Ishikawa (cell line): ENCODE measurements around the gene ERVMER34-1.

Experiments used
- CEBPB ChIP-seq: IDR thresholded peaks from 2 replicates; pipeline ENCODE4 v1.6.1; 2012
- CREB1 ChIP-seq: IDR thresholded peaks from 2 replicates; pipeline ENCODE4 v1.6.1; 2012; ENCODE audit warnings: low read depth
- EGR1 ChIP-seq: IDR thresholded peaks from 2 replicates; pipeline ENCODE4 v1.6.1; 2012
- EP300 ChIP-seq: IDR thresholded peaks from 2 replicates; pipeline ENCODE4 v1.6.1; 2012; ENCODE audit warnings: borderline replicate concordance
- FOXM1 ChIP-seq: IDR thresholded peaks from 2 replicates; pipeline ENCODE4 v1.6.1; 2012; ENCODE audit warnings: low read depth, borderline replicate concordance
- RAD21 ChIP-seq: IDR thresholded peaks from 2 replicates; pipeline ENCODE4 v1.6.1; 2012; ENCODE audit warnings: low read depth
- REST ChIP-seq: IDR thresholded peaks from 2 replicates; pipeline ENCODE4 v1.6.1; 2012; ENCODE audit warnings: low read depth, mild to moderate bottlenecking
- TAF1 ChIP-seq: IDR thresholded peaks from 2 replicates; pipeline ENCODE4 v1.6.1; 2012; ENCODE audit warnings: low read depth, mild to moderate bottlenecking
- TCF12 ChIP-seq: IDR thresholded peaks from 2 replicates; pipeline ENCODE4 v1.6.1; 2012; ENCODE audit warnings: low read depth
- YY1 ChIP-seq: IDR thresholded peaks from 2 replicates; pipeline ENCODE4 v1.6.1; 2012; ENCODE audit warnings: low read depth
- ZBTB7A ChIP-seq: IDR thresholded peaks from 2 replicates; pipeline ENCODE4 v1.6.1; 2012; ENCODE audit warnings: low read depth
- TF ChIP-seq, protein P1 (sequence below): IDR thresholded peaks from 2 replicates; pipeline ENCODE4 v1.6.1; 2012
- TF ChIP-seq, protein P2 (sequence below): IDR thresholded peaks from 2 replicates; pipeline ENCODE4 v1.6.1; 2012

GRCh38 chr4:52713456-52713937, 37.7 kb downstream of the ERVMER34-1 start:
- TF ChIP-seq TAF1 = no peak
- TF ChIP-seq, protein P1, sequence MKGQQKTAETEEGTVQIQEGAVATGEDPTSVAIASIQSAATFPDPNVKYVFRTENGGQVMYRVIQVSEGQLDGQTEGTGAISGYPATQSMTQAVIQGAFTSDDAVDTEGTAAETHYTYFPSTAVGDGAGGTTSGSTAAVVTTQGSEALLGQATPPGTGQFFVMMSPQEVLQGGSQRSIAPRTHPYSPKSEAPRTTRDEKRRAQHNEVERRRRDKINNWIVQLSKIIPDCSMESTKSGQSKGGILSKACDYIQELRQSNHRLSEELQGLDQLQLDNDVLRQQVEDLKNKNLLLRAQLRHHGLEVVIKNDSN = no peak
- TF ChIP-seq YY1 = no peak
- TF ChIP-seq, protein P2, sequence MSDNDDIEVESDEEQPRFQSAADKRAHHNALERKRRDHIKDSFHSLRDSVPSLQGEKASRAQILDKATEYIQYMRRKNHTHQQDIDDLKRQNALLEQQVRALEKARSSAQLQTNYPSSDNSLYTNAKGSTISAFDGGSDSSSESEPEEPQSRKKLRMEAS = 0 out of 2 replicates have a peak, but pooled peaks have one; percentile 12
- TF ChIP-seq EGR1 = no peak
- TF ChIP-seq ZBTB7A = no peak
- no peak for TF ChIP-seq REST
- no peak for TF ChIP-seq EP300
- no peak for TF ChIP-seq RAD21
- TF ChIP-seq CREB1 = no peak
- no peak for TF ChIP-seq FOXM1
- no peak for TF ChIP-seq TCF12
- TF ChIP-seq CEBPB = no peak
